Measurements from ENCODE around the gene DUOX1. TPM values are rescaled to one million over a fixed set of nuclear protein-coding genes. Genes with fewer than 3 reads are reported as not detected.

DUOX1 gene
- total RNA-seq, 1 experiment from 2014 or later = 19.6 TPM

DNA sequence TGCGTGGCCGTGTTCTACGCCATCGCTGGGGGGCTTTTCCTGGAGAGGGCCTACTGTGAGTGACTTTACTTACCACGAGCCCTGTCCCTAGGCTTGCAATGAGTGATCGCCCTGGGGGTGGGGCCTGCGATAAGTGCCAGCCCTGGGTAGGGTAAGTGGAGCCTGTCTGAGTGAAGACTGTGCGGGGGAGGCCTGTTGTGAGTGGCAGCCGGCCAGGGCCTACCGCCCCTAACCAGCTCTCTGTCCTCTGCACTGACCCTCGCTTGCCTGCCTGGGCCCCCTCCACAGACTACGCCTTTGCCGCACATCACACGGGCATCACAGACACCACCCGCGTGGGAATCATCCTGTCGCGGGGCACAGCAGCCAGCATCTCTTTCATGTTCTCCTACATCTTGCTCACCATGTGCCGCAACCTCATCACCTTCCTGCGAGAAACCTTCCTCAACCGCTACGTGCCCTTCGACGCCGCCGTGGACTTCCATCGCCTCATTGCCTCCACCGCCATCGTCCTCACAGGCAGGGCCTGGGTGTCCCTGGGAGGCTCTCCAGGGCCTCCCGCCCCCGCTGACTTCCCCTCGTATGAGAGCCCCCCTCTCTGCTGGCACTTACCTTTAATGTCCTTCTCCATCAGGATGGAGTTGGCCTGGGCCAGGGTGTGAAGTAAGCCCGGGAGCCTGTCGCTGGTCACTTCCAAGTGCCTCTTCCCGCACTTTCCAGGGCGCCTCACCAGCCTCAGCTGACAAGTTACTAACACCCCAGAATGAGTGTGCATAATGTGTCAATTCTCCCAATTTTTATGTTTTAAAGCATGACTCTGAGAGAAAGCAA is 22.4 kb downstream of the DUOX1 start:
- DNase-seq (ENCODE audit: low read depth, low spot score) = no peak
- intact Hi-C loops (cut with micrococcal nuclease) = no loop called here
- no peak overlapping the region for H3K27ac ChIP-seq (ENCODE audit: low read depth, low read length)
- no peaks in the 10 kb centered on the region for H3K9me2 ChIP-seq (ENCODE audit: insufficient read depth)
- H2AFZ ChIP-seq (ENCODE audit: low read depth, low read length, poor library complexity, severe bottlenecking) = no peak overlapping the region
- no TSS peak for BruUV-seq (replicated peaks)
- no peaks in the 10 kb centered on the region; a peak in 1 of 4 replicates for H3K36me3 ChIP-seq (ENCODE audit: control insufficient read depth in 1 of 2, insufficient read depth in 2 of 2, low read length in 2 of 2)
- no peak overlapping the region for H3K9ac ChIP-seq (ENCODE audit: low read length)
- TF ChIP-seq TCF7L2 (IDR thresholded peaks at IDR 0.05; ENCODE audit: borderline replicate concordance, extremely low read depth, insufficient read depth, insufficient read length) (no peak), EGR1 (IDR thresholded peaks at IDR 0.05; ENCODE audit: low read depth) (no peak), POLR2AphosphoS5 (IDR thresholded peaks at IDR 0.05; ENCODE audit: low read depth, low read length) (no peak), CBX3 (IDR thresholded peaks at IDR 0.05; ENCODE audit: low read depth) (no peak), JUND (IDR thresholded peaks at IDR 0.05) (no peak), YY1 (IDR thresholded peaks at IDR 0.05; ENCODE audit: extremely low read depth, insufficient replicate concordance, low read depth, low read length) (no peak), SIN3A (IDR thresholded peaks at IDR 0.05; ENCODE audit: low read depth) (no peak), ELF1 (IDR thresholded peaks at IDR 0.05; ENCODE audit: borderline replicate concordance, low read depth) (no peak), FOSL1 (IDR thresholded peaks at IDR 0.05; ENCODE audit: low read depth) (no peak), SRF (IDR thresholded peaks at IDR 0.05; ENCODE audit: low read depth) (no peak), RAD21 (IDR thresholded peaks at IDR 0.05; ENCODE audit: low read depth) (no peak), ZNF274 (IDR thresholded peaks at IDR 0.05; ENCODE audit: low read depth, low read length) (no peak), POLR2A (IDR thresholded peaks at IDR 0.05; ENCODE audit: borderline replicate concordance, extremely low read depth, insufficient read depth, insufficient read length) (no peak)
- TF ChIP-seq, protein P1, sequence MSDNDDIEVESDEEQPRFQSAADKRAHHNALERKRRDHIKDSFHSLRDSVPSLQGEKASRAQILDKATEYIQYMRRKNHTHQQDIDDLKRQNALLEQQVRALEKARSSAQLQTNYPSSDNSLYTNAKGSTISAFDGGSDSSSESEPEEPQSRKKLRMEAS (IDR thresholded peaks at IDR 0.05) = no peak
- no peaks in the 10 kb centered on the region for H3K79me2 ChIP-seq (ENCODE audit: insufficient read depth, low read length)
- POLR2A ChIA-PET = no interaction called here
- ATAC-seq = no peak
- no peak overlapping the region for H3K4me2 ChIP-seq (ENCODE audit: low read length)
- H3K27me3 ChIP-seq (ENCODE audit: insufficient read depth, low read length) = no peaks in the 10 kb centered on the region
- peaks cover 0 to 4% of the 10 kb centered on the region in 2 experiments; a peak in 1 of 4 replicates for H3K4me1 ChIP-seq (ENCODE audit: control insufficient read depth in 1 of 2, insufficient read depth in 2 of 2, low read length in 2 of 2)
- no peak overlapping the region for H3K4me3 ChIP-seq (replicated peaks in 1 of 2; ENCODE audit: low read depth in 1 of 2, low read length in 2 of 2)
- CTCF ChIA-PET = interaction anchor here (1.2 kb wide), 1 partner anchor 11 kb away, joined by 3 read pairs; no protein-coding TSS in a partner anchor
- no peaks in the 10 kb centered on the region for H3K9me3 ChIP-seq (ENCODE audit: control insufficient read depth in 1 of 2, insufficient read depth in 1 of 2, low read depth in 1 of 2, low read length in 2 of 2)
- H4K20me1 ChIP-seq (ENCODE audit: insufficient read depth) = no peaks in the 10 kb centered on the region
- RAD21 ChIA-PET (ENCODE audit: low non-redundant PET in 1 of 2, low total read pairs in 2 of 2, uncharacterized antibody in 2 of 2, unreplicated experiment in 2 of 2) = no interaction called here

All from HCT116 (cell line).